Fibroblast of skin of abdomen (primary cell): Measurements from ENCODE around the gene NEURL4.

ENCODE experiments used
- DNase-seq: peaks from one replicate; pipeline ENCODE4 v3.0.0-alpha.2; 2013

Gene NEURL4

GRCh38 chr17:7266784-7267183 lies 62.4 kb downstream of the NEURL4 start:
- DNase-seq = no peak
